NCI-H1694 treated with DMSO at 0.1 percent for 48 hours (cell line): ENCODE measurements around the gene PLGLB2.
"Not testable (repeated sequence)": the region's sequence is repeated elsewhere in the genome, so short reads cannot be mapped to it uniquely, and the experiment has no call there.

Experiments used
- DNase-seq: peaks from one replicate; lab custom pipeline; 2025; lab: John Stamatoyannopoulos, UW

The PLGLB2 gene

GRCh38 chr2:87747791-87748190, at the start of gene PLGLB2:
PLGLB2 (plus strand) TSS chr2:87748087; CDS start chr2:87748154, 67 bp downstream.
- not testable (repeated sequence) for DNase-seq

DNA sequence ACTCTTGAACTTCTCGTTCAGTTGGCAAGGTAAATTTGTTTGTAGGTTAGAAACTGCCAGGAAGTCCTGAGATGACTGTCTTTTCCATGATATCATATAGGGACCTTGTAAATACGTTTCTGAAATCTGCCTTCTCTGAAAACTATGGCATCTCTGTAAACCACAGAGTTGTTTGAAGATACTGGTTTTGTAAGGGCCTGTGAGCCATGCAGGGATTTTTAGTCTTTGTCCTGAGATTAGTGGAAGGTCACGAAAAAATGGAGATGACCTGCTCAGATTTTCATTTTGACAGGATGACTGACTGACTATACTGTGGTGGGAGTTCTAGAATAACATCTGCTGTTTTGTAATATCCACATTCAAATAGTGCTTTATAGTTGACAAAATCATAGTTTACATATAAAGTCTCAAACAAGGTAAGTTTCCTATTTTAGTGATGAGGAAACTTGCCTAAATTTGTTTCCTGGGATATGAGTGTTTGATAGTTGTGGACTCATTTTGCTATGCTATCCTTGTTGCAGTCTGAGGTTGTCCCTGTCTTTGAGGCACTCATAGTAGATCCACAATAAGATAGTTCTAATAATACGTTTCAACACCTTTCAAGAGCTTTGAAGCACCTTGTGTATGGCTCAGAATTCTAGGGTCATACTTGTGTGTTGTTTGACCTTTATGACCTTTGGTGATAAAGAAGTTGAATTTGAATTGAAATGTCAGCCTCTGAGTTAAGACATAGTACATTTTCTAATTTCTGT, 43.1 kb upstream of the PLGLB2 start:
- DNase-seq: not testable (repeated sequence)

- not testable (repeated sequence) for DNase-seq
Observed at GRCh38 chr2:87708368-87708767, 39.5 kb upstream of the PLGLB2 start.

DNA sequence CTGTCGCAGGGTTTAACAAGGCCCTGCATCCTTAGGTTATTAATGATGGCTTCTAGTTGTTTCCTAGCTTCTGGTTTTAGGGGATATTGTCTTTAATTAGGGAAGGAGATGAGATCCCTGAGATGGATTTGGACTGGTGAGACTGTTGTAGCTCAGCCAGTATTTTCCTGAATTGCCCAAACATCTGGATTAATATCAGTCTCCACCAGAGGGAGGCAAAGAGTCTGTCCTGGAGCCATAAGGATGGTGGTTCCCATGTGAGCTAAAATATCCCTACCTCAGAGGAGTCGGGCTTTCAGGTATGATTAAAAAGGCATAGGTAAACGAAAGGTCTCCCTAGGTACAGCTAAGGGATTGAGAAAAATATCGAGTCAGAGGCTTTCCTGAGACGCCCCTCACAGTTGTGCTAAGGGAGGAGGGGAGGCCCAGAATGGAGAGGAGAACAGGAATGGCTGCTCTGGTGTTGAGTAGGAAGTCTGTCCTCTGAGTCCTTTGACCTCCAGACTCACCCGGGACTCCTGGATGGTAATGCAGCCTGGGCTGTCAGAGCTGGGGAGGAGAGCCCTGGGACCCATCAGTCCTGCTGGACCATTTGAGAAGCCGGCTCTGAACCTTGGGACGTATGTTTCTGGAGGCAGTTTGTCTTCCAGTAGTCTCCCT, 19.8 kb upstream of the PLGLB2 start:
- not testable (repeated sequence) for DNase-seq

DNA sequence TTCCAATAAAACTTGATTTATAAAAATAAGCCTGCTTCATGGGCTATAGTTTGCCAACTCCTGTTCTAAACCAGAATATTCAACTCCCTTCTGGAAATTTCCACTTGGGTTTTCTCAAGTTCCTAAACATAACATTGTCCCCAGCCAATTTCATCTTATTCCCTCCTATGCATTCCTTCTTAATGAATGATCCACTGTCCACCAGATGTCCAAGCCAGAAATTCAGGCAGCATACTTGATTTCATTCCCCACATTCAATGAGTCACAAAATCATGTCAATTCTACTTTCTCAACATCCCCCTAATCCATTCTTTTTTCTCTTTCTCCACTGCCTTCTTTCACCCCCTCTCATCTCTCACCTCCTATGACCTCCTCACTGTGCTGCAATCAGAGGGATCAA, 7.0 kb upstream of the PLGLB2 start:
- DNase-seq: not testable (repeated sequence)

GRCh38 chr2:87742393-87743108, 5.3 kb upstream of the PLGLB2 start:
- not testable (repeated sequence) for DNase-seq

GRCh38 chr2:87743638-87744037, 4.2 kb upstream of the PLGLB2 start:
- not testable (repeated sequence) for DNase-seq

- DNase-seq: not testable (repeated sequence)
Observed at GRCh38 chr2:87745353-87745951, 2.4 kb upstream of the PLGLB2 start.

- DNase-seq: not testable (repeated sequence)
Observed at GRCh38 chr2:87748524-87748923, 637 bp downstream of the PLGLB2 start.

- DNase-seq: not testable (repeated sequence)
Observed at GRCh38 chr2:87750560-87750959, 2.7 kb downstream of the PLGLB2 start.

DNA sequence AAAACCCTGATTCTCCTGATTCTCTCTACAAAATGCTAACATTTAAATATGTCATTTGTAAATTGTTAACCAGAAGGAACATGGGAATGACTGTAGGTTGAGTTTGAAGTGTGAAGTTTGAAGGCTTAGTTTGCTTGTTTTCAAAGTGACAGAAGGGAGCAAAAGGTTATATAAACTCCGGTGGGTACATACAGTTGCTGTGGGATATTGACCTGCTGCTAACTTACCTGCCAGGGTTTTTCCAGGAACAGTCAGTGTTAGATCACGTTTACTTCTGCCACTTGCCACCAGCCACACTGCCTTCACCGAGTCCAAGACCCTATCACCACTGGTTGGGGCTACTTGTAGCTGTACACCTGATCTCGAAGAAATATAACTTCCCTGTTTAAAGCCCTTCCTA, 6.9 kb downstream of the PLGLB2 start:
- DNase-seq: not testable (repeated sequence)
